ENCODE measurements around the gene NRP1.

NRP1 gene

DNA sequence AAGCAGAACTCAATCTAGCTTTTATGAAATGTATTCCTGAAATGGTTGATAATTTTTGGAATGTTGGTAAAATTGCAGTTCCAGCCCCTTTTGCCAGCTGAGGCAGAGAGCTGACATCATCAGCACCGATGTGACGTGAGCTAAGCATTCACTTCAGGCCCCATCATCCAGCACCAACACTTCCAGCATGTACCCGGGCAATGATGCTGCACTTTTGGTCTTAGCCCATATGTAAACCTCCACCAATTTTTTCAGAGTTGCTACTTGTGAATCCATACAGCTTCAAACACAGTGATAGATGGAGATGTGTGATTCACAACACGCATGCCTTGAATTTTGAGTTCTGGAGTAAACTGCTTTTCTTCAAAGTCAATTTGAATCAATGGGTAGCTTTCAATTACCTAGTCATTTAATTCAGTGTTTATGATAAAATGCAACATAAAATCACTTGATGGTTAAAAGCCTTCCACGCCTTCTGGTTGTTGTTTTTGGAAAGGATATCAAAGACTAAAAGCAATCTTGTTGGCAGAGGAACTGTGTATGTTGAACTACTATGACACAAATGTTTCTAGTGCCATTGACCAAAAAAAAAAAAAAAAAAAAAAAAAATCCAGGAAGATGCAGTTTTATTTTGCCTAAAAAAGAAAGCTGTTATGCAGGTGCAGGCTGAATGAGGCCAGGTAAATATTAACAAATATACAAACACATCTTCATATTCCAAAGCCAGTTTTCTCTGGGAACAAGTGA lies 73.9 kb downstream of the NRP1 start:
- Histone ChIP-seq H3K79me2 (ENCODE audit: low read length) (no peaks in the 10 kb centered on the region), H3K9ac (ENCODE audit: low read length) (no peak overlapping the region), H3K27ac (ENCODE audit: low read length) (no peak overlapping the region), H3K4me1 (ENCODE audit: low read length) (no peaks in the 10 kb centered on the region), H2AFZ (ENCODE audit: low read length) (no peak overlapping the region), H3K4me2 (ENCODE audit: low read depth, low read length) (no peak overlapping the region), H3F3A (ENCODE audit: insufficient read depth, low read length) (no peaks in the 10 kb centered on the region), H3K36me3 (replicated peaks; ENCODE audit: insufficient read depth, low read length) (no peaks in the 10 kb centered on the region), H4K20me1 (ENCODE audit: insufficient read depth, low read length) (no peaks in the 10 kb centered on the region), H3K9me3 (replicated peaks; ENCODE audit: insufficient read depth, low read length) (no peaks in the 10 kb centered on the region), H3K27me3 (replicated peaks; ENCODE audit: insufficient read depth, low read length) (no peaks in the 10 kb centered on the region), H3K4me3 (ENCODE audit: low read length) (no peak overlapping the region), H3K9me2 (replicated peaks; ENCODE audit: insufficient read depth, low read length) (no peaks in the 10 kb centered on the region)
- no peak for DNase-seq
- TF ChIP-seq, protein P1, sequence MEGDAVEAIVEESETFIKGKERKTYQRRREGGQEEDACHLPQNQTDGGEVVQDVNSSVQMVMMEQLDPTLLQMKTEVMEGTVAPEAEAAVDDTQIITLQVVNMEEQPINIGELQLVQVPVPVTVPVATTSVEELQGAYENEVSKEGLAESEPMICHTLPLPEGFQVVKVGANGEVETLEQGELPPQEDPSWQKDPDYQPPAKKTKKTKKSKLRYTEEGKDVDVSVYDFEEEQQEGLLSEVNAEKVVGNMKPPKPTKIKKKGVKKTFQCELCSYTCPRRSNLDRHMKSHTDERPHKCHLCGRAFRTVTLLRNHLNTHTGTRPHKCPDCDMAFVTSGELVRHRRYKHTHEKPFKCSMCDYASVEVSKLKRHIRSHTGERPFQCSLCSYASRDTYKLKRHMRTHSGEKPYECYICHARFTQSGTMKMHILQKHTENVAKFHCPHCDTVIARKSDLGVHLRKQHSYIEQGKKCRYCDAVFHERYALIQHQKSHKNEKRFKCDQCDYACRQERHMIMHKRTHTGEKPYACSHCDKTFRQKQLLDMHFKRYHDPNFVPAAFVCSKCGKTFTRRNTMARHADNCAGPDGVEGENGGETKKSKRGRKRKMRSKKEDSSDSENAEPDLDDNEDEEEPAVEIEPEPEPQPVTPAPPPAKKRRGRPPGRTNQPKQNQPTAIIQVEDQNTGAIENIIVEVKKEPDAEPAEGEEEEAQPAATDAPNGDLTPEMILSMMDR (IDR thresholded peaks at IDR 0.05; ENCODE audit: low read length) = no peak

DNA sequence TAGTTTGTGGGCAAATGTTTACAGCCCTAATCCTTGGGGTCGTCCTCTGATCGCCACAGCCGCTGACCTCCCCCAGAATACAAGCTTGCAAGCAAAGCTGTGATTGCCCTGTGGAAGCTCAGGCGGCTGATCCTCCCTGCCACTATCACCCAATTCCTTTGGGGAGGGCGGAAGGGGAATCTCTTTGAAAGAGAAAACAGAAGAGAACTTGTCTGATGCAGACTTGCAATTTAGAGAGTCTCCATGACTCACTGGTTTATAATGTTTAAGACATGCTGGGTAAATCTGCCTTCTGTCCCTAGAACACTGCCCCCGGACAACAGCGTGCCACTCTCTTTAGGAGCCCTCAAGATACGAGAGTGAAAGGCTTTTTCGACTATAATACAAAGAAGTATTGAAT lies 75.5 kb downstream of the NRP1 start:
- no peak for TF ChIP-seq EZH2 (optimal IDR thresholded peaks at IDR 0.05; ENCODE audit: low read depth, low read length)
- TF ChIP-seq EZH2phosphoT487 (IDR thresholded peaks at IDR 0.05; ENCODE audit: low read length) = no peak
- TF ChIP-seq, protein P1 (IDR thresholded peaks at IDR 0.05; ENCODE audit: low read length) = no peak
- H3K9me2 ChIP-seq (replicated peaks; ENCODE audit: insufficient read depth, low read length) = no peaks in the 10 kb centered on the region
- no peaks in the 10 kb centered on the region for H3K79me2 ChIP-seq (ENCODE audit: low read length)
- no peak overlapping the region for H3K9ac ChIP-seq (ENCODE audit: low read length)
- no peaks in the 10 kb centered on the region for H3K27me3 ChIP-seq (replicated peaks; ENCODE audit: insufficient read depth, low read length)
- no peak for DNase-seq
- no peak overlapping the region for H3K4me2 ChIP-seq (ENCODE audit: low read depth, low read length)
- no peaks in the 10 kb centered on the region for H3F3A ChIP-seq (ENCODE audit: insufficient read depth, low read length)
- H3K4me3 ChIP-seq (ENCODE audit: low read length) = no peak overlapping the region
- H3K36me3 ChIP-seq (replicated peaks; ENCODE audit: insufficient read depth, low read length) = no peaks in the 10 kb centered on the region
- H3K27ac ChIP-seq (ENCODE audit: low read length) = no peak overlapping the region
- no peak overlapping the region for H2AFZ ChIP-seq (ENCODE audit: low read length)
- no peaks in the 10 kb centered on the region for H4K20me1 ChIP-seq (ENCODE audit: insufficient read depth, low read length)
- no peaks in the 10 kb centered on the region for H3K4me1 ChIP-seq (ENCODE audit: low read length)
- no peaks in the 10 kb centered on the region for H3K9me3 ChIP-seq (replicated peaks; ENCODE audit: insufficient read depth, low read length)

DNA sequence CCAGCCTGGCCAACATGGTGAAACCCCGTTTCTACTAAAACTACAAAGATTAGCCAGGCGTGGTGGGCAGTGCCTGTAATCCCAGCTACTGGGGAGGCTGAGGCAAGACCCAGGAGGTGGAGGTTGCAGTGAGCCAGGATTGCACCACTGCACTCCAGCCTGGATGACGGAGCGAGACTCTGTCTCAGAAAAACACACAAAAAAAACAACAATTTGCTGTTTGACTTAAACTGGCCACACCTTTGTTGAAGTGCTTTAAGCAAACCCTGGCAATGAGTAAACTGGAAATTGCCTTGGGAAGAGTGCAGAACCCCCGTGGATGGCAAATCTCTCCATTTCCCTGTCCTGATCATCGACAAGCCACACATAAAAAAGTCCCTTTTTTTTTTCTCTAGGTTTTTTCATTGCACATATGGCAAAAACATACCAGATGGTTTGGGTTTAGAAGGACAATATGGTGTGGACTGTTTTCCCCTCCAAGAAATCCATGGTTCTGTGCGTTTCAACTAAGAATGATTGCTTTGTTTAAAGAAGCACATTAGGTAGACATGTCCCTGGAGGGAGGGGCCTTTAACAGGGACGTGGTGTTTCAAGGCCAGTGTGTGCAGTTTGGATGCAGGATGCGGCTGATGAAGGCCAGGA lies 76.9 kb downstream of the NRP1 start:
- H3K4me2 ChIP-seq (ENCODE audit: low read depth, low read length) = no peak overlapping the region
- H3K9me2 ChIP-seq (replicated peaks; ENCODE audit: insufficient read depth, low read length) = no peaks in the 10 kb centered on the region
- H3K4me3 ChIP-seq (ENCODE audit: low read length) = no peak overlapping the region
- no peaks in the 10 kb centered on the region for H3K9me3 ChIP-seq (replicated peaks; ENCODE audit: insufficient read depth, low read length)
- H3K27ac ChIP-seq (ENCODE audit: low read length) = no peak overlapping the region
- H3K79me2 ChIP-seq (ENCODE audit: low read length) = no peaks in the 10 kb centered on the region
- TF ChIP-seq EZH2phosphoT487 (IDR thresholded peaks at IDR 0.05; ENCODE audit: low read length) = no peak
- TF ChIP-seq EZH2 (optimal IDR thresholded peaks at IDR 0.05; ENCODE audit: low read depth, low read length) = no peak
- TF ChIP-seq, protein P1 (IDR thresholded peaks at IDR 0.05; ENCODE audit: low read length) = no peak
- no peak overlapping the region for H3K9ac ChIP-seq (ENCODE audit: low read length)
- H3K36me3 ChIP-seq (replicated peaks; ENCODE audit: insufficient read depth, low read length) = no peaks in the 10 kb centered on the region
- H3K4me1 ChIP-seq (ENCODE audit: low read length) = no peaks in the 10 kb centered on the region
- no peaks in the 10 kb centered on the region for H4K20me1 ChIP-seq (ENCODE audit: insufficient read depth, low read length)
- H3F3A ChIP-seq (ENCODE audit: insufficient read depth, low read length) = no peaks in the 10 kb centered on the region
- no peak for DNase-seq
- H3K27me3 ChIP-seq (replicated peaks; ENCODE audit: insufficient read depth, low read length) = no peaks in the 10 kb centered on the region
- no peak overlapping the region for H2AFZ ChIP-seq (ENCODE audit: low read length)
